GM12864 (cell line): ENCODE data around the gene RNGTT.
"Not testable (repeated sequence)": the region's sequence is repeated elsewhere in the genome, so short reads cannot be mapped to it uniquely, and the experiment has no call there.

ENCODE experiments used
- DNase-seq: peaks from one replicate; pipeline ENCODE4 v3.0.0-alpha.2; 2011; ENCODE audit warnings: low read depth
- H3K4me3 ChIP-seq: 2 replicates; pipeline ENCODE4 v1.5.1; 2011; ENCODE audit warnings: mild to moderate bottlenecking, low read depth, low read length, control low read depth
- CTCF ChIP-seq: IDR thresholded peaks from 2 replicates; pipeline ENCODE4 v1.5.1; 2011; ENCODE audit warnings: low read depth, mild to moderate bottlenecking, moderate library complexity, low read length, control low read depth, inconsistent platforms; ENCODE audit errors: missing control alignments

RNGTT gene

GRCh38 chr6:88970301-88970700 lies 6.9 kb upstream of the RNGTT start:
- no peak for DNase-seq
- no peak overlapping the region for H3K4me3 ChIP-seq
- no peak for TF ChIP-seq CTCF

GRCh38 chr6:88969255-88969654 lies 5.8 kb upstream of the RNGTT start:
- not testable (repeated sequence) for H3K4me3 ChIP-seq, DNase-seq

- no peak for TF ChIP-seq CTCF
- no peak overlapping the region for H3K4me3 ChIP-seq
- no peak for DNase-seq
These were observed 4.5 kb upstream of the RNGTT start for GRCh38 chr6:88967891-88968290.

- TF ChIP-seq CTCF, result no peak
- no peak overlapping the region for H3K4me3 ChIP-seq
- DNase-seq, result no peak
These were observed 2.3 kb upstream of the RNGTT start for GRCh38 chr6:88965691-88966090.

- H3K4me3 ChIP-seq, result peak overlapping the region; percentile 77; the same call in 1 of the 2 replicates
- no peak for DNase-seq
- no peak for TF ChIP-seq CTCF
These were observed 1.1 kb upstream of the RNGTT start for GRCh38 chr6:88964509-88964908.

GRCh38 chr6:88958842-88959241 lies 4.6 kb downstream of the RNGTT start:
- TF ChIP-seq CTCF, result no peak
- no peak for DNase-seq
- H3K4me3 ChIP-seq, result no peak overlapping the region

- DNase-seq, result no peak
- TF ChIP-seq CTCF, result no peak
- no peak overlapping the region for H3K4me3 ChIP-seq
These were observed 9.7 kb downstream of the RNGTT start for GRCh38 chr6:88953550-88954386.
